DOHH2 (cell line): ENCODE data around the gene ZG16.
A peak's percentile ranks its signal among the peaks of the same experiment; 100 is the strongest.

Experiments
- H3F3A ChIP-seq: fragments of 200-600 bp; sonication (generic), shearing (Covaris generic); 2 replicates; pipeline ENCODE4 v1.6.0; 2016; ENCODE audit warnings: antibody characterized with exemption, mild to moderate bottlenecking; ENCODE audit not compliant: control insufficient read depth, insufficient read depth
- H3K27ac ChIP-seq: fragments of 200-600 bp; sonication (generic); 2 replicates; pipeline ENCODE4 v1.5.1; 2014; ENCODE audit warnings: low read depth, mild to moderate bottlenecking, low read length, moderate library complexity
- H3K27me3 ChIP-seq: fragments of 200-600 bp; sonication (generic); 2 replicates; pipeline ENCODE4 v1.6.1; 2014; ENCODE audit warnings: mild to moderate bottlenecking, low read length, mixed read lengths; ENCODE audit not compliant: control insufficient read depth
- H3K36me3 ChIP-seq: fragments of 200-600 bp; sonication (generic); 2 replicates; pipeline ENCODE4 v1.6.1; 2014; ENCODE audit warnings: mild to moderate bottlenecking, low read length, moderate library complexity, mixed read lengths; ENCODE audit not compliant: control insufficient read depth
- H3K4me1 ChIP-seq: fragments of 200-600 bp; sonication (generic); 2 replicates; pipeline ENCODE4 v1.6.1; 2014; ENCODE audit warnings: mild to moderate bottlenecking, low read length, mixed read lengths; ENCODE audit not compliant: control insufficient read depth
- H3K4me2 ChIP-seq: fragments of 200-600 bp; sonication (generic); 2 replicates; pipeline ENCODE4 v1.6.0; 2014; ENCODE audit warnings: mild to moderate bottlenecking, low read length, moderate library complexity
- H3K4me3 ChIP-seq: fragments of 200-600 bp; sonication (generic); 2 replicates; pipeline ENCODE4 v1.5.1; 2014; ENCODE audit warnings: mild to moderate bottlenecking, low read length, mixed read lengths
- H3K79me2 ChIP-seq: fragments of 200-600 bp; sonication (generic); 2 replicates; pipeline ENCODE4 v1.6.1; 2014; ENCODE audit warnings: mild to moderate bottlenecking, low read length, mixed read lengths; ENCODE audit not compliant: control insufficient read depth
- H3K9me2 ChIP-seq: fragments of 200-600 bp; sonication (generic); replicated peaks from 2 replicates; pipeline ENCODE4 v1.6.1; 2014; ENCODE audit warnings: mild to moderate bottlenecking, low read length, mixed read lengths; ENCODE audit not compliant: control insufficient read depth
- H3K9me3 ChIP-seq: fragments of 200-600 bp; sonication (generic); 2 replicates; pipeline ENCODE4 v1.6.1; 2014; ENCODE audit warnings: antibody characterized with exemption, low read length, mixed read lengths; ENCODE audit not compliant: control insufficient read depth, insufficient read depth
- H4K20me1 ChIP-seq: fragments of 200-600 bp; sonication (generic); 2 replicates; pipeline ENCODE4 v1.6.0; 2014; ENCODE audit warnings: low read depth, mild to moderate bottlenecking, antibody characterized with exemption, low read length, moderate library complexity; ENCODE audit not compliant: control insufficient read depth, insufficient read depth
- EZH2phosphoT487 ChIP-seq: fragments of 200-600 bp; sonication (generic); IDR thresholded peaks from 2 replicates; pipeline ENCODE4 v1.6.1; 2017; ENCODE audit warnings: borderline replicate concordance, mild to moderate bottlenecking, antibody characterized with exemption, low read length, moderate library complexity, mixed read lengths
- TF ChIP-seq, protein P1 (sequence below): fragments of 200-600 bp; sonication (generic); IDR thresholded peaks from one replicate; pipeline ENCODE4 v1.5.1; 2014; ENCODE audit warnings: antibody characterized with exemption, mild to moderate bottlenecking, low read depth, low read length; ENCODE audit not compliant: poor library complexity, severe bottlenecking

The ZG16 gene

DNA sequence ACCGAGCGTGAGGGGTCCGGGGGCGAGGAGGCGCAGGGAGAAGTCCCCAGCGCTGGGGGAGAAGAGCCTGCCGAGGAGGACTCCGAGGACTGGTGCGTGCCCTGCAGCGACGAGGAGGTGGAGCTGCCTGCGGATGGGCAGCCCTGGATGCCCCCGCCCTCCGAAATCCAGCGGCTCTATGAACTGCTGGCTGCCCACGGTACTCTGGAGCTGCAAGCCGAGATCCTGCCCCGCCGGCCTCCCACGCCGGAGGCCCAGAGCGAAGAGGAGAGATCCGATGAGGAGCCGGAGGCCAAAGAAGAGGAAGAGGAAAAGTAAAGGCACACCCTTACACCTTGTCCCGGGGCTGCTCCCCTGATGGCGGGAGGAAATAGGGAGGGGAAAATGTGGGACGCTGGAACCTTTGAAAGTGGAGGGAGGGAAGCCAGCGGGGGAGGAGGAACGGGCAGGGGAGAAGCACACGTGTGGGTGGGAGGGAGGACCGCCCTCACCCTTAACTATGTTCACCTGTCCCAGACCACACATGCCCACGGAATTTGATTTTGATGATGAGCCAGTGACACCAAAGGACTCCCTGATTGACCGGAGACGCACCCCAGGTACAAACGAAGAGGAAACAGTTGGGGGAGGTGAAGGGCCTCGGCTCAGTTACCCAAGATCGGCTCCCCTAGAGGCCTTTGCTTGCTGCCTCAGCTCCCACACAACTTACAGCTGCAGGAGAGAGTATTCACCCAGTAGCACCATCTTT lies 38.8 kb downstream of the ZG16 start:
- H3K9me2 ChIP-seq: no peaks in the 10 kb centered on the region
- H3K9me3 ChIP-seq: no peaks in the 10 kb centered on the region
- no peak for TF ChIP-seq EZH2phosphoT487
- TF ChIP-seq, protein P1, sequence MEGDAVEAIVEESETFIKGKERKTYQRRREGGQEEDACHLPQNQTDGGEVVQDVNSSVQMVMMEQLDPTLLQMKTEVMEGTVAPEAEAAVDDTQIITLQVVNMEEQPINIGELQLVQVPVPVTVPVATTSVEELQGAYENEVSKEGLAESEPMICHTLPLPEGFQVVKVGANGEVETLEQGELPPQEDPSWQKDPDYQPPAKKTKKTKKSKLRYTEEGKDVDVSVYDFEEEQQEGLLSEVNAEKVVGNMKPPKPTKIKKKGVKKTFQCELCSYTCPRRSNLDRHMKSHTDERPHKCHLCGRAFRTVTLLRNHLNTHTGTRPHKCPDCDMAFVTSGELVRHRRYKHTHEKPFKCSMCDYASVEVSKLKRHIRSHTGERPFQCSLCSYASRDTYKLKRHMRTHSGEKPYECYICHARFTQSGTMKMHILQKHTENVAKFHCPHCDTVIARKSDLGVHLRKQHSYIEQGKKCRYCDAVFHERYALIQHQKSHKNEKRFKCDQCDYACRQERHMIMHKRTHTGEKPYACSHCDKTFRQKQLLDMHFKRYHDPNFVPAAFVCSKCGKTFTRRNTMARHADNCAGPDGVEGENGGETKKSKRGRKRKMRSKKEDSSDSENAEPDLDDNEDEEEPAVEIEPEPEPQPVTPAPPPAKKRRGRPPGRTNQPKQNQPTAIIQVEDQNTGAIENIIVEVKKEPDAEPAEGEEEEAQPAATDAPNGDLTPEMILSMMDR: peak; percentile 51
- H3K4me1 ChIP-seq: peaks cover 77% of the 10 kb centered on the region
- peak overlapping the region; percentile 89 for H3K27ac ChIP-seq
- peaks cover 49% of the 10 kb centered on the region for H3K79me2 ChIP-seq
- H4K20me1 ChIP-seq: peaks cover 20% of the 10 kb centered on the region; the same call in 1 of the 2 replicates
- H3K4me2 ChIP-seq: peak overlapping the region; percentile 98
- H3F3A ChIP-seq: peaks cover 5% of the 10 kb centered on the region; the same call in 1 of the 2 replicates
- no peaks in the 10 kb centered on the region for H3K27me3 ChIP-seq
- H3K4me3 ChIP-seq: peak overlapping the region; percentile 93
- peaks cover 49% of the 10 kb centered on the region for H3K36me3 ChIP-seq

DNA sequence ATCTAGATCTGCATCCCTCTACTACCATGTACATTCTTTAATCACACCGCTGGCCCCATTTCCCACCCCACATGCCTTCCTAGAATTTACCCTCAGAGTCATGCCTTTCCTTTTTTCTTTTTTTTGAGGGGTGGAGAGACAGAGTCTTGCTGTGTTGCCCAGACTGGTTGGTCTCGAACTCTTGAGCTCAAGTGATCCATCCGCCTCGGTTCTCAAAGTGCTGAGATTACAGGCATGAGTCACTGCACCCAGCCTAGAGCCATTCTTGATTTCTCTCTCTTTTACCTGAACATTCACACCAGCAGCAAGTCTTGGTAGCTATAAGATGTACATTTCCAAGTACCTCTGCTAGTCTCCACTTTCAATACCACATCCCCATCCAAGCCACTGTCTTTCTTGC lies 40.0 kb downstream of the ZG16 start:
- Histone ChIP-seq H3F3A (peaks cover 1% of the 10 kb centered on the region; the same call in 1 of the 2 replicates), H3K4me3 (peak overlapping the region; percentile 93), H4K20me1 (peaks cover 20% of the 10 kb centered on the region; the same call in 1 of the 2 replicates), H3K9me2 (no peaks in the 10 kb centered on the region), H3K9me3 (no peaks in the 10 kb centered on the region), H3K4me1 (peaks cover 67% of the 10 kb centered on the region), H3K4me2 (peak overlapping the region; percentile 98), H3K27ac (no peak overlapping the region), H3K79me2 (peaks cover 49% of the 10 kb centered on the region), H3K36me3 (peaks cover 49% of the 10 kb centered on the region), H3K27me3 (no peaks in the 10 kb centered on the region)
- no peak for TF ChIP-seq EZH2phosphoT487
- TF ChIP-seq, protein P1: no peak

DNA sequence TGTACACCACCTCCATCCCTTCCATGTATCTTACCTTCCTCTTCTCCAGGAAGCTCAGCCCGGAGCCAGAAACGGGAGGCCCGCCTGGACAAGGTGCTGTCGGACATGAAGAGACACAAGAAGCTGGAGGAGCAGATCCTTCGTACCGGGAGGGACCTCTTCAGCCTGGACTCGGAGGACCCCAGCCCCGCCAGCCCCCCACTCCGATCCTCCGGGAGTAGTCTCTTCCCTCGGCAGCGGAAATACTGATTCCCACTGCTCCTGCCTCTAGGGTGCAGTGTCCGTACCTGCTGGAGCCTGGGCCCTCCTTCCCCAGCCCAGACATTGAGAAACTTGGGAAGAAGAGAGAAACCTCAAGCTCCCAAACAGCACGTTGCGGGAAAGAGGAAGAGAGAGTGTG lies 41.5 kb downstream of the ZG16 start:
- Histone ChIP-seq H3K27me3 (no peaks in the 10 kb centered on the region), H3K36me3 (peaks cover 49% of the 10 kb centered on the region), H3K4me3 (peak overlapping the region; percentile 55), H4K20me1 (peaks cover 20% of the 10 kb centered on the region; the same call in 1 of the 2 replicates), H3K79me2 (peaks cover 49% of the 10 kb centered on the region), H3K4me1 (peaks cover 53% of the 10 kb centered on the region), H3K9me2 (no peaks in the 10 kb centered on the region), H3K9me3 (no peaks in the 10 kb centered on the region), H3K27ac (no peak overlapping the region), H3F3A (no peaks in the 10 kb centered on the region), H3K4me2 (peak overlapping the region; percentile 98)
- TF ChIP-seq EZH2phosphoT487: no peak
- TF ChIP-seq, protein P1: no peak
